K562 (cell line): ENCODE data around the gene HES5. TPM values are rescaled to one million over a fixed set of nuclear protein-coding genes. Genes with fewer than 3 reads are reported as not detected.
A peak's percentile ranks its signal among the peaks of the same experiment; 100 is the strongest.

ENCODE experiments used
- CEBPG ChIP-seq, 3 experiments: fragments of 200-800 bp in 1 of 3; sonication (Bioruptor generic) in 1 of 3; sonication (generic) in 1 of 3; formaldehyde crosslinking in 1 of 3; IDR thresholded peaks in 2 of 3; conservative IDR thresholded peaks in 1 of 3; 2 replicates each; pipeline versions ENCODE4 v1.6.1 to v1.8.0; 2016 to 2022; ENCODE audit warnings: missing compliant biosample characterization in 2 of 3, missing genetic modification characterization in 2 of 3, mild to moderate bottlenecking in 1 of 3, missing genetic modification reagents in 1 of 3
- CHD1 ChIP-seq: fragments of 200-600 bp; sonication (generic); IDR thresholded peaks from one replicate; pipeline ENCODE4 v1.6.1; 2012; ENCODE audit warnings: mild to moderate bottlenecking, moderate library complexity, low read length, inconsistent platforms
- FOXA3 ChIP-seq, 2 experiments: fragments of 450-650 bp in 1 of 2; sonication (generic) in 1 of 2; formaldehyde crosslinking; IDR thresholded peaks in 1 of 2; conservative IDR thresholded peaks in 1 of 2; 2 replicates each; pipeline versions ENCODE4 v1.4.0 to v1.8.0; 2020 to 2022; ENCODE audit warnings: mild to moderate bottlenecking in 2 of 2, missing genetic modification reagents in 1 of 2
- HNRNPLL ChIP-seq: fragments of 200-400 bp; formaldehyde crosslinking; IDR thresholded peaks from 2 replicates; pipeline ENCODE4 v1.6.1; 2017; ENCODE audit warnings: low read length, low read depth, mild to moderate bottlenecking; ENCODE audit not compliant: poor library complexity, severe bottlenecking
- IRF9 ChIP-seq: fragments of 450-650 bp; IDR thresholded peaks from 2 replicates; pipeline ENCODE4 v1.6.1; 2016; ENCODE audit warnings: missing biosample characterization, missing genetic modification characterization
- JUN ChIP-seq, 2 experiments: sonication (generic) in 1 of 2; formaldehyde crosslinking in 1 of 2; IDR thresholded peaks; 2 replicates each; pipeline versions ENCODE4 v1.6.1 to v1.8.0; 2012 to 2022; ENCODE audit warnings: borderline replicate concordance in 2 of 2, mild to moderate bottlenecking in 2 of 2, improper control_type of control experiment in 1 of 2, low read depth in 1 of 2, low read length in 1 of 2, missing genetic modification reagents in 1 of 2
- MTA3 ChIP-seq: fragments of 450-650 bp; formaldehyde crosslinking; IDR thresholded peaks from 2 replicates; pipeline ENCODE4 v1.6.1; 2017; ENCODE audit warnings: mild to moderate bottlenecking, borderline replicate concordance
- POLR2A ChIP-seq: fragments of 450-650 bp; conservative IDR thresholded peaks from 2 replicates; pipeline ENCODE4 v1.6.1; 2016
- RAD51 ChIP-seq: fragments of 450-650 bp; IDR thresholded peaks from 2 replicates; pipeline ENCODE4 v1.7.1; 2016; ENCODE audit warnings: low read depth, mild to moderate bottlenecking, borderline replicate concordance
- RBM22 ChIP-seq: fragments of 200-400 bp; formaldehyde crosslinking; IDR thresholded peaks from 2 replicates; pipeline ENCODE4 v1.6.1; 2018; ENCODE audit warnings: low read length, low read depth; ENCODE audit not compliant: poor library complexity, severe bottlenecking
- SREBF2 ChIP-seq: sonication (generic); formaldehyde crosslinking; IDR thresholded peaks from 2 replicates; pipeline ENCODE4 v1.4.0; 2020; ENCODE audit warnings: mild to moderate bottlenecking, missing genetic modification reagents
- USF2 ChIP-seq: sonication (generic); formaldehyde crosslinking; IDR thresholded peaks from 2 replicates; pipeline ENCODE4 v1.5.0; 2020; ENCODE audit warnings: missing genetic modification reagents
- ZBTB1 ChIP-seq: sonication (generic); formaldehyde crosslinking; IDR thresholded peaks from 2 replicates; pipeline ENCODE4 v1.8.1; 2023; ENCODE audit warnings: missing genetic modification reagents, low read depth, mild to moderate bottlenecking, borderline replicate concordance
- ZBTB2 ChIP-seq: fragments of 450-650 bp; IDR thresholded peaks from 2 replicates; pipeline ENCODE4 v1.6.1; 2016; ENCODE audit warnings: antibody characterized with exemption
- ZFP30 ChIP-seq: fragments of 250-450 bp; sonication (Bioruptor Pico); IDR thresholded peaks from 2 replicates; pipeline ENCODE4 v1.8.0; 2022; ENCODE audit warnings: moderate library complexity, mild to moderate bottlenecking, inconsistent platforms, borderline replicate concordance
- ZNF12 ChIP-seq: sonication (generic); formaldehyde crosslinking; IDR thresholded peaks from 2 replicates; pipeline ENCODE4 v1.4.0; 2020; ENCODE audit warnings: mild to moderate bottlenecking, missing genetic modification reagents
- ZNF277 ChIP-seq: fragments of 250-450 bp; sonication (Bioruptor Pico); IDR thresholded peaks from 2 replicates; pipeline ENCODE4 v1.8.0; 2022; ENCODE audit warnings: inconsistent platforms, mild to moderate bottlenecking, moderate library complexity, borderline replicate concordance
- polyA plus RNA-seq, 8 experiments: library from polyadenylated mRNA; depleted of rRNA in 4 of 8; stranded (reverse) in 5 of 8; unstranded in 3 of 8; fragments of >200 nt; fragmentation: Nextera tagmentation in 2 of 8; fragmentation: Illumina TruSeq in 1 of 8; extraction: Ambion mirVana in 2 of 8; extraction: Trizol in 1 of 8; gene quantifications; 2 replicates each; pipeline versions ENCODE4 v1.2.1 to v1.2.3, GENCODE V29; 2011 to 2014; ENCODE audit warnings: inconsistent platforms in 1 of 8, missing spikeins in 1 of 8
- total RNA-seq, 7 experiments: library from RNA; depleted of rRNA in 6 of 7; stranded (reverse); fragments of >200 nt in 6 of 7; fragmentation: Illumina TruSeq in 2 of 7; extraction: Trizol in 2 of 7; gene quantifications; 2 replicates each; pipeline versions ENCODE4 v1.2.1 to v1.2.3, GENCODE V29; 2011 to 2021; ENCODE audit warnings: low replicate concordance in 1 of 7

HES5 gene
- total and polyA plus RNA-seq, 9 of the 15 experiments (the other 6 are each of a cell fraction or from before 2014, with no cell fraction given), result not detected

GRCh38 chr1:2546515-2547209 lies 16.6 kb upstream of the HES5 start (continued):
- TF ChIP-seq RAD51, result 0 out of 2 replicates have a peak, but pooled peaks have one; percentile 7
- TF ChIP-seq USF2 (CRISPR knock-in tag), result peak; percentile 21; the same call in 1 of the 2 replicates
- TF ChIP-seq ZNF12 (CRISPR knock-in tag), result peak; percentile 66; the same call in 1 of the 2 replicates
- TF ChIP-seq CHD1, result peak; percentile 84
- peak; percentile 25 for TF ChIP-seq RBM22
- TF ChIP-seq JUN (IDR thresholded peaks at IDR 0.05; ENCODE audit: borderline replicate concordance, low read depth, low read length), result no peak
- no peak for TF ChIP-seq JUN (CRISPR knock-in tag; IDR thresholded peaks at IDR 0.05; ENCODE audit: borderline replicate concordance)
- peak; percentile 60; the same call in 1 of the 2 replicates for TF ChIP-seq ZBTB2
- no peak; the same call in 1 of the 2 replicates for TF ChIP-seq MTA3
- no peak for TF ChIP-seq FOXA3 (CRISPR knock-in tag; conservative IDR thresholded peaks at IDR 0.05 in 1 of 2, IDR thresholded peaks at IDR 0.05 in 1 of 2)
- 0 out of 2 replicates have a peak, but pooled peaks have one; percentile 66 for TF ChIP-seq POLR2A
- TF ChIP-seq HNRNPLL, result peak; percentile 81
- TF ChIP-seq SREBF2 (CRISPR knock-in tag), result no peak
- TF ChIP-seq ZBTB1, result 0 out of 2 replicates have a peak, but pooled peaks have one; percentile 51
- no peak for TF ChIP-seq ZNF277 (CRISPR knock-in tag)
- no peak for TF ChIP-seq CEBPG (CRISPR knock-in tag; IDR thresholded peaks at IDR 0.05)
- TF ChIP-seq CEBPG (tag; conservative IDR thresholded peaks at IDR 0.05 in 1 of 2, IDR thresholded peaks at IDR 0.05 in 1 of 2), result no peak
- no peak for TF ChIP-seq IRF9 (tag)
- no peak for TF ChIP-seq ZFP30 (CRISPR knock-in tag)
- TF ChIP-seq, all 486 proteins: peak for 108
